GM12801 (cell line): ENCODE data around the gene LRBA.

ENCODE experiments used
- TF ChIP-seq, protein P1 (sequence below): IDR thresholded peaks from one replicate; pipeline ENCODE4 v1.5.1; 2011; ENCODE audit warnings: control low read depth; ENCODE audit not compliant: insufficient read length; ENCODE audit errors: extremely low read depth

LRBA gene

DNA sequence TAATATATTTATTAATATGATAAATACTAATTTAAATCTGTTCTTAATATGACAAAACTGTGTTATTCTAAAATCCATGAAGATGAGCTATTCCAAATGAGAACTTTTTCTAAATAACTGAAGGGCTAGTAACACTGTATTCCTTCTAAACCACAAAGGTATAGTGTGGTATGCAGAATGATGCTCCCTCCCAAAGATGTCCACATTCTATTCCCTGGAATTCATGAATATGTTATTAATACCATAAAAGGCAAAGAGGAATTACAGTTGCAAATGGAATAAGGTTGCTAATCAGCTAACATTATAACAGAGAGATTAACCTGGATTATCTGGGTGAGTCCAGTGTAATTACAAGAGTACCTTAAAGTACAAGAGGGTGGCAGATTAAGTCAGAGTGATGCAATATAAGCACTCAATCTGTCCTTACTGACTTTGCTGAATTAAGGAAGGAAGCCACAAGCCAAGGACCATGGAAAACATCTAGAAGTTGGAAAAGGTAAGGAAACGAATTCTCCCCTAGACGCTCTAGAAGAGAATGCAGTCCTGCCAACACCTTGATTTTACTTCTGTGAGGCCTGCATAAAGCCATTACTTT lies 453.8 kb downstream of the LRBA start:
- TF ChIP-seq, protein P1, sequence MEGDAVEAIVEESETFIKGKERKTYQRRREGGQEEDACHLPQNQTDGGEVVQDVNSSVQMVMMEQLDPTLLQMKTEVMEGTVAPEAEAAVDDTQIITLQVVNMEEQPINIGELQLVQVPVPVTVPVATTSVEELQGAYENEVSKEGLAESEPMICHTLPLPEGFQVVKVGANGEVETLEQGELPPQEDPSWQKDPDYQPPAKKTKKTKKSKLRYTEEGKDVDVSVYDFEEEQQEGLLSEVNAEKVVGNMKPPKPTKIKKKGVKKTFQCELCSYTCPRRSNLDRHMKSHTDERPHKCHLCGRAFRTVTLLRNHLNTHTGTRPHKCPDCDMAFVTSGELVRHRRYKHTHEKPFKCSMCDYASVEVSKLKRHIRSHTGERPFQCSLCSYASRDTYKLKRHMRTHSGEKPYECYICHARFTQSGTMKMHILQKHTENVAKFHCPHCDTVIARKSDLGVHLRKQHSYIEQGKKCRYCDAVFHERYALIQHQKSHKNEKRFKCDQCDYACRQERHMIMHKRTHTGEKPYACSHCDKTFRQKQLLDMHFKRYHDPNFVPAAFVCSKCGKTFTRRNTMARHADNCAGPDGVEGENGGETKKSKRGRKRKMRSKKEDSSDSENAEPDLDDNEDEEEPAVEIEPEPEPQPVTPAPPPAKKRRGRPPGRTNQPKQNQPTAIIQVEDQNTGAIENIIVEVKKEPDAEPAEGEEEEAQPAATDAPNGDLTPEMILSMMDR = no peak

DNA sequence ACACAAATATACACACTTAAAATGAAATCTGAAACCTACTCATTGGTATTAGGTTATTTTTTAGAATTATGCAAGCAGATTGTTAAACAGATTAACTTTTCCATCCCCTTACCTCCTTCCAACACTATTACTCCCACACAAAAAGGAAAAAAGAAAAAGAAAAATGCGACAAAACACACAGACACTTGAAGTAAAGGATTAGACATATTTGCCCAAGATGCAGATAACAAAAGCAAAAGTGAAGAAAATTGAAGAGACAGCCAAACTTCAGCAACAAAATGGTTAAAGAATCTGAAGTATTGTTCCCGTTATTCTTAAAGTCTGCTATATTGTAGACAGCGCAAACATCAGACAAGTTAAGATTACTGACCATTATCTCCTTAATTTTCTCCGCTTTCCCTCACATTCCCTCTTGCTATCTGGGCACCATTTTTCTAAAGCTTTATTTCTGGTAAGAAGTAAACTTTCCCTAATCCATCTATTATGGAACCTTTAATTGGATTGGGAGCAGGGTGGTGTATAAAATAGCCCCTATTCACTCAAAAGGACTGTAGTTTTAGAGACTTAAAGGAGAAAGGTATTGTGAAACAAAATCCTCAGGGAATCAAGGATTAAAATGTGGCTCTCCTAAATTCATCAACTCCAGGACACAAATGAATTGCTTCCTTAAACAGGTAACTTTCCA lies 467.8 kb downstream of the LRBA start:
- TF ChIP-seq, protein P1 = no peak

DNA sequence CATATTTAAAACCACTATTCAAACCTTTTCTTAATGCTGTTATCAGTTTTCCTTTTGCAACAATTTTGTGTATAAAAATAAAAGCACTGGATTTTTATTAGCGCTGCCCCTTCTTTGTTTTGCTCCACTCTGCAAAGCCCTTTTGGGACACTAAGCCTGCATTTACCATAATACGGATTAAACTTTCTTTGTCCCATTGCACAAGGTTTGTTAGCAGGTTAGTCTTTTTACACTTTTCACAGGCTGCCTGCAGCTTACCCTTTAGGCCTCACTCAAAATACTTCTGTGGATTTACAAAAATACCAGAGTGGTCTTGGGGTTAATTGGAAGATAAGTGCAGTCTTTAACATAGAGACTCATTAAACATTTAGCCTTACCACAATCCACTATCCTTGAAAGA lies 468.8 kb downstream of the LRBA start:
- TF ChIP-seq, protein P1 = no peak

DNA sequence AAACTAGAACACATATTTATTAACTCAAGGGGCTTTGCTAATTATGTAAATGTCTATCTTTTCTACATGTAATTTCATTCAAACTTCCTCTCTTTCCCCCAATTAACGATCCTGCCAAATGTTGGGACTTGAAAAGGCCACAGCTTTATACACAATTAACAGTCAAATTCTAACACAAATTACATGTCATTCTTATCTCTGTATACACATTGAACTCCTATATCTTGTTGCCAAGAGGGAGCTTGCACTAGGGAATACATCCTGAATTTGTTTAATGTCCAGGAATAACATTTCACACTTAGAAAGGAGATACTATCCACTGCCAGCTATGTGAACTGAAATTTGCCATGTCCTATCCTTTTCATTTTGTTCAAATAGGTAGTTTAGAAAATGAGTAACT lies 472.0 kb downstream of the LRBA start:
- TF ChIP-seq, protein P1 = no peak

- TF ChIP-seq, protein P1 = no peak
Observed at GRCh38 chr4:150541681-150542080, 473.4 kb downstream of the LRBA start.

DNA sequence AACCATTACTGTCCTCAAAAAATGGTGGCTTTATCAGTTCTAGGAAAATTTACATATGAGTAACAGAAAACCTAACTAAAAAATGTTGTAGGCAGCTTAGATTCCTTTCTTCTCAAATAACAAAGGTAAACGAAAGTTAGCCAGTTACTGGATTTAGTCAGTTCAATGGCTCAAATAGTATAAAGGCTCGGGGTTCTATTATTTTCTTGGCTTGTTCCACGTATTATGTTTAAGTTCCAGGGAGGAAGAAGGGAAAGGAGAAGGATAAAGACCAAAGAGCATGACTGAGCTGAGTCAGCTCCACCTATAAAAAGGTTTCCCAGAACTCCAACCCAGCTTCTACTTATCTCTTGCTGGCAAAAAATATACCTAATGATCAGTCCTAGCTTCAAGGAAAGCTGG lies 474.1 kb downstream of the LRBA start:
- TF ChIP-seq, protein P1 = no peak

GRCh38 chr4:150540536-150540935 lies 474.5 kb downstream of the LRBA start:
- TF ChIP-seq, protein P1 = no peak
